NCI-H748 (cell line): ENCODE measurements around the gene CCR2.
"Not testable (repeated sequence)": the region's sequence is repeated elsewhere in the genome, so short reads cannot be mapped to it uniquely, and the experiment has no call there.

Experiments used
- DNase-seq: peaks from one replicate; lab custom pipeline; 2025; ENCODE audit not compliant: unreplicated experiment; lab: John Stamatoyannopoulos, UW

CCR2 gene

GRCh38 chr3:46375814-46376213 is 21.9 kb downstream of the CCR2 start:
- no peak for DNase-seq

DNA sequence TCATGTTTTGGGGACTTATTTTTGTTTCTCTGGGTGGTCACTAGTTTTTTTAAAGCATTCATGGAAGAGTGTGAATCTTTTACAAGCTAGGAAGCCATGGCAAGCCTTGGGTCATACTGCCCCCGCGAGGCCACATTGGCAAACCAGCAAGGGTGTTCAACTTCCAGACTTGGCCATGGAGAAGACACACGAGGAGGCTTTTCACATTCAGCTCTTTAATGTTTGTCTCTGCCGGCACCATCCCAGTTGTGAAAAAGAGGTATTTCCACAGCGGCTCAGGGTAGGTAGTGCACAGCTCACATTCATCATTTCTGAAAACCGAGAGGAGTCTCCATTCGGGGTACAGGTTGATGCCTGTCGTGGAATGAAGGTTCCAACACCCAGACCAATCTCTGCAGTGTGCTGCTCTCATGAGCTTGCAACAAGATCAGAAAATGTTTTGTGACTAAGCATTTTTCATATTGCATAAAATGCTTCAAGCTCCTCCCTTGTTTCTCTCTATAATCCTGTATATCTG is 24.6 kb downstream of the CCR2 start:
- peak; percentile 62 for DNase-seq

GRCh38 chr3:46380471-46381221 is 26.7 kb downstream of the CCR2 start:
- no peak for DNase-seq

DNA sequence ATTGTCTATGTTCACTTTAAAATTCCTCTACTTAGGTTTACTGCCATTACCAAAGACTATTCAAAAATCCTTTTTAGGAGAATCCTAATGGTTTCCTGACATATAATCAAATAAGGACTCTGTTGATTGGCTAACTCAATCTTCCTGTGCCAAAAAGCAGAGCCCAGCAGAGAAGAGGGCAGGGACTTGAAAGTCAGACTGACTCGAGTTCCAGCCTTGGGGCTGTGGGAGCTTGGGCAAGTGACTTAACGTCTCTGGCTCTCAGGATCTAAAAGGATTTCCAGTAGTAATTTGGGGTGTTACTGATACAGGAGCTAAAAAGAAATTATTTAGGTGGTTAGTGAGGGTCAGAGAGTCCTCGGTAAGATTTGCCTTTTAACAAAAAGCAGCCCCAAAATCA is 27.7 kb downstream of the CCR2 start:
- no peak for DNase-seq

DNA sequence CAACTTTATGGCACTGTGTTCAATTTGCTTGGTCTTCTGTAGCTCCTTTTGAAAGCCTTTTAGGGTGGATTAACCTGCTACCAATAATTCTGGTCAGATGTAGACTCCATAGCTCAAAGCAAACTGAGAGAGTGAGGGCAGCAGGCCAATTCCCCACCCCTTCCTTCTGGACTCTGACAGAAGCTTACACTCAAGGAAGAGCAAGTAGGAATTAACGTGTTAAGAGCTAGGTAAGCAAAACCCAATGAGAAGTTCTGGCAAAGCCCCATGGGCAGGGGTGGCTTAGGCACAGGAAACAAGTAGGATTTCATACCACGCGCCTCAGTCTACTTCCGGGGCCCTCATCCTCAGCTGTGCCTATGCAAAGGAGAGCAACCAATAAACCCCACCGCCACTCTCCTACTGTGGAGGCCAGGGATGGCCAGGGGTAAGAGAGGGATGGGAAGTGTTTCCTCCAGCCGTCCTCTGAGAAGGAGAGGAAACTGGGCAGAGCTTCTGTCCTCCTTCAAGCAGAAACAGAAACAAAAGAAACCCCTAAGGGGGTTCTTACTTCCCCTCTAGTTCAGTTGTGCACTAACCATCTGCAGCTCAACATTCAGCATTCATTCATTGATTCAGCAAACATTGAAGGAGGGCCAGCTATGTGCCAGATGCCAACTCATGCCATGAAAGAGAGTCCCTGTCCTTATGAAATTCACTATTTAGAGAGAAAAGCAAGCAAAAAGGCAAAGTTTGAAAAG is 29.5 kb downstream of the CCR2 start:
- no peak for DNase-seq

DNA sequence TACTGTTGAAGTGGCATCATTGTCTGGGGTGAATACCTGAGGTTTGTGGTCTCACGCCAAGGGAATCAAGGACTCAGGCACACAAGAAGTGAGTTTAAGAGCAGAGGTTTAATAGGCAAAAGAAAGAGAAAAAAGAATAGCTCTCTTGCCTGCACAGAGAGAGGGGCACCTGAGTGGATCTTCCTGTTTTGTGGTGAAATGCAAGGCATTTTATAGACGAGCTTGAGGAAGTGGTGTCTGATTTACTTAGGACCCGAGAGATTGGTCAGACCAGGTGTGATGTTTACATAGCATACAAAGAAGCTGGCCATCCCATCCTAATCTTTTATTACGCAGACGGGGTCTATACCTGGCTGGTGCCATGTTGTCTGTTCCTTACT is 30.0 kb downstream of the CCR2 start:
- DNase-seq, result peak; percentile 18

- DNase-seq, result peak; percentile 8
These were observed 32.3 kb downstream of the CCR2 start for GRCh38 chr3:46386205-46386604.

- DNase-seq, result not testable (repeated sequence)
These were observed 34.9 kb downstream of the CCR2 start for GRCh38 chr3:46388847-46389246.

GRCh38 chr3:46389306-46389705 is 35.4 kb downstream of the CCR2 start:
- no peak for DNase-seq

- DNase-seq, result not testable (repeated sequence)
These were observed 37.6 kb downstream of the CCR2 start for GRCh38 chr3:46391526-46391925.

DNA sequence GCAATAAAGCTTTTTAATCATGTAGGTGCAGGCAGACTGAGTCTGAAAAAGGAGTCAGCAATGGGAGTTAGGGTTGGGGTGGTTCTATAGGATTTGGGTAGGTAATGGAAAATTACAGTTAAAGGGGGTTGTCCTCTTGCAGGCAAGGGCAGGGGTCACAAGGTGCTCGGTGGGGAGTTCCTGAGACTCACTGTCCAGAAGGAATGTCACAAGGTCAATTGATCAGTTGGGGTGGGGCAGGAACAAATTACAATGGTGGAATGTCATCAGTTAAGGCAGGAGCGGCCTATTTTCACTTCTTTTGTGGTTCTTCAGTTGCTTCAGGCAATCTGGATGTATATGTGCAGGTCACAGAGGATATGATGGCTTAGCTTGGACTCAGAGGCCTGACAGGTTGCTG is 39.1 kb downstream of the CCR2 start:
- DNase-seq, result no peak

GRCh38 chr3:46393554-46394434 is 39.9 kb downstream of the CCR2 start:
- no peak for DNase-seq

GRCh38 chr3:46395210-46395661 is 41.3 kb downstream of the CCR2 start:
- DNase-seq, result no peak

DNA sequence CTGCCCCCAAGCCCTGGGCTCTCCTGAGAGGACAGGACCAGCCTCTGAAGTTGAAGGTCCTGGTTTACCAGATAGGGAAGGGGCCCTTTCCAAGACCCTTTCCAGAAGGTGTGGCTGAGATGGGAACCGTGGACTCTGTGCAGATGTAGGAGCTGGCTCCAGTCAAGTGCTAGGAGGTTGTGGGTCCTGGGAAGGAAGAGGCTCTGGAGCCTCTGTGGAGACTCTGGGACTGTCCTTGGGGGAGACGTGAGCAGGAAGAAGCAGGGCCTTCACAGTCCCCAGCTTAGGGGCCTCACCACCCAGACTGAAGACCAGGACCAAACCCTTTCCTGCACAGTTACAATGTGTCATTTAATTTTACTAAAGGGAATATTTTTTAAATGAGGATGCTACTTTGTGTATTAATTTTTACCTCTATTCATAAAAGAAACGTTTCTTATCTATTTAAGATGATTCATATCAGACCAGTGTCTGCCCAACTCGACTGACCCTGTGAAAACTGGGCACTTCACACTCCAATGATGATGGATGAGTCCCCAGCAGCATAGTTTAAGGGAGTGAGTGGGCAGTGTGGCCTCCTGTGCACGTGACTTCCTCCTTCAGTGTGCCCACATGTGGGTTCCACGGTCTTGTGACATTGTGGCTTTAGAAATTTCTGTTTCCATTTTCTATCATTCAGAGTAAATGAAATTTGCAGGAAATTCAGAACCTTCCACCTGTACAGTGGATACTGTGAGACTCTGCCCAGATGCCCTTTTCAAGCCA is 42.0 kb downstream of the CCR2 start:
- DNase-seq, result no peak

DNA sequence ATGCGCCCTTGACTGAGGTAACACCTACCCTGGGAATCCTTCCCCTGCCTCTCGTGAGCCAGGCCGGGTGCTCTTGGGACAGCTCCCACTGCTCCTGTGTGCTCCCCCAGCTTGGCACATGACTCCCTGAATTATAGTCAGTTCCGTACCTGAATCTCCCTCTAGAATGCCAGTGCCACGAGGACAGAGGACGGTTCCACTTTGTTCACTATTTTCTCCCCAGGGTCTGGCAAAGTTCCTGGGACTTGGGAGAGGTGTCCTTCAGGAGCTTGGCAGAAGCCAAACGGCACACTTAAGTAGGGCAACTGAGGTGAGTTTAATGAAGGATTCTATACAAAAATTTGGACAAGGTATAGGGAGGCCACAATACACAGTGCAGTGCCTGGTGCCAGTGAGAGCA is 43.2 kb downstream of the CCR2 start:
- DNase-seq, result no peak

- DNase-seq, result no peak
These were observed 44.5 kb downstream of the CCR2 start for GRCh38 chr3:46398186-46398955.

- DNase-seq, result no peak
These were observed 45.2 kb downstream of the CCR2 start for GRCh38 chr3:46399098-46399497.

DNA sequence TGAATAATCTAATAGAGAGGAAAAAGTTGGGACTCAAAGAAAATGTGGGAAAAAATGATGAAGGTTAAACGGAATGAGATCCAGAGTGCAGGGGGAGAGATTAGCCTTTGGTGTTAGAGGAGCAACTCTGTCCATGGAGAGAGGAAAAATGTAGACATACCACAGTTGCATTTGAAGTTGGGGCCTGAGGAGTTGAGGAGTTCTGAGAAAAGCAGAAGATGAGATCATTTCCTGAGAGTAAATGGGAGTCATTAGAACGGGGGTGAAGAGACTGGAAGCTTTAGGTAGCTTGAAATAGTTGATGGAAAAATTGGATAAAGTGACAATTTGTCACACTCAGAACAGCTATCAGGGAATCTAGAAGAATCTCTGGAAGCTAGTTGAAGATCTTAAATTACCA is 45.6 kb downstream of the CCR2 start:
- no peak for DNase-seq

DNA sequence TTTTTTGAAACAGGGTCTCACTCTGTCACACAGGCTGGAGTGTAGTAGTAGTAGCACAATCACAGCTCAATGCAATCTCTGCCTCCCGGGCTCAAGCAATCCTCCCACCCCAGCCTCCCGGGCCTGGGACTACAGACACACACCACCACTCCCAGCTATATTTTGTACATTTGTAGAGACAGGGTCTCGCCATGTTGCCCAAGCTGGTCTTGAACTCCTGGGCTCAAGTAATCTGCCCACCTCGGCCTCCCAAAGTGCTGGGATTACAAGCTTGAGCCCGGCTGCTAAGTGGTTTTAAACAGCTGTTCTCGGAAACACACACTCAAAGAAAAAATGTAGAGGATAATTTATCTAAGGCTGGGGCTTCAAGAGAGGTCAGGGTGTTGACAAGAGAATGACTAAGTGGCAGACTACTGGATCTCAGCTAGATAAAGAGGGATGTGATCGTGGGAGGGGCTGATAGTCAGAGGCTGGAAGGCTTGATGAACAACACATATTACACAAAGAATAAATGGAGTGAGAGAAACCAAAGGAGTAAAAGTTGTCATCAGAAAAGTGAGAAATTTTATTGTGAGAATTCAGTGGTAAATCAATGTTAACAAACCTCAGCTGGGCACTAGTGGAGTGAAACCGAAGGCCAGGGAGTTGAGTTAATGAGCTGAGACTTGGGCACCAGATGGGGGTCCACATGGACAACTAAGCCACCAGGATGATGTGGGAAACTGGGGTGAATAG is 46.3 kb downstream of the CCR2 start:
- no peak for DNase-seq
